ENCODE data around the gene PKNOX2. TPM values are rescaled to one million over a fixed set of nuclear protein-coding genes. Genes with fewer than 3 reads are reported as not detected.

The PKNOX2 gene
- polyA plus RNA-seq, 1 experiment, result 0.02 TPM

GRCh38 chr11:125423247-125423849 is 258.8 kb downstream of the PKNOX2 start:
- H3K36me3 ChIP-seq (ENCODE audit: control insufficient read depth, insufficient read depth, low read length), result no peaks in the 10 kb centered on the region
- DNase-seq (ENCODE audit: low read depth), result no peak
- H3K4me3 ChIP-seq (ENCODE audit: low read depth, low read length), result no peak overlapping the region
- POLR2A ChIA-PET, result no interaction called here
- peak; percentile 34; the same call in 1 of the 2 replicates for TF ChIP-seq CTCF (IDR thresholded peaks at IDR 0.05; ENCODE audit: insufficient read depth, low read depth, low read length)
- H3K27me3 ChIP-seq (ENCODE audit: control insufficient read depth, insufficient read depth, low read length), result peaks cover 10% of the 10 kb centered on the region
- CTCF ChIA-PET, result interaction anchor here (1.0 to 2.5 kb wide), 7 partner anchors 9 to 37 kb away, joined by 3 to 13 read pairs (median 5); no protein-coding TSS in a partner anchor

- H3K4me3 ChIP-seq (ENCODE audit: low read depth, low read length), result no peak overlapping the region
- CTCF ChIA-PET, result no interaction called here
- DNase-seq (ENCODE audit: low read depth), result no peak
Observed at GRCh38 chr11:125425601-125426000, 261.1 kb downstream of the PKNOX2 start.

GRCh38 chr11:125426818-125427528 is 262.4 kb downstream of the PKNOX2 start:
- Histone ChIP-seq H3K36me3 (ENCODE audit: control insufficient read depth, insufficient read depth, low read length) (no peaks in the 10 kb centered on the region), H3K27me3 (ENCODE audit: control insufficient read depth, insufficient read depth, low read length) (peaks cover 8% of the 10 kb centered on the region), H3K4me3 (ENCODE audit: low read depth, low read length) (no peak overlapping the region)
- ChIA-PET CTCF (interaction anchor here (1.2 to 4.4 kb wide), 3 partner anchors 13 to 336 kb away, joined by 4 to 19 read pairs (median 18); no protein-coding TSS in a partner anchor), POLR2A (no interaction called here)
- no peak for DNase-seq (ENCODE audit: low read depth)
- TF ChIP-seq CTCF (IDR thresholded peaks at IDR 0.05; ENCODE audit: insufficient read depth, low read depth, low read length), result no peak

More at GRCh38 chr11:125425601-125426000, 261.1 kb downstream of the PKNOX2 start:
- Histone ChIP-seq H3K36me3 (ENCODE audit: control insufficient read depth, insufficient read depth, low read length) (no peaks in the 10 kb centered on the region), H3K27me3 (ENCODE audit: control insufficient read depth, insufficient read depth, low read length) (peaks cover 8% of the 10 kb centered on the region)
- POLR2A ChIA-PET, result no interaction called here
- TF ChIP-seq CTCF (IDR thresholded peaks at IDR 0.05; ENCODE audit: insufficient read depth, low read depth, low read length), result no peak

GRCh38 chr11:125428486-125429173 is 264.1 kb downstream of the PKNOX2 start:
- no peak for TF ChIP-seq CTCF (IDR thresholded peaks at IDR 0.05; ENCODE audit: insufficient read depth, low read depth, low read length)
- no peak overlapping the region for H3K4me3 ChIP-seq (ENCODE audit: low read depth, low read length)
- POLR2A ChIA-PET, result no interaction called here
- H3K36me3 ChIP-seq (ENCODE audit: control insufficient read depth, insufficient read depth, low read length), result no peaks in the 10 kb centered on the region
- CTCF ChIA-PET, result interaction anchor here (0.7 to 4.4 kb wide), 29 partner anchors 10 to 587 kb away, joined by 3 to 23 read pairs (median 5); no protein-coding TSS in a partner anchor
- DNase-seq (ENCODE audit: low read depth), result no peak
- peaks cover 8% of the 10 kb centered on the region for H3K27me3 ChIP-seq (ENCODE audit: control insufficient read depth, insufficient read depth, low read length)

- no peaks in the 10 kb centered on the region for H3K36me3 ChIP-seq (ENCODE audit: control insufficient read depth, insufficient read depth, low read length)
- no peak for DNase-seq (ENCODE audit: low read depth)
- CTCF ChIA-PET, result interaction anchor here (0.6 to 4.4 kb wide), 29 partner anchors 10 to 588 kb away, joined by 3 to 23 read pairs (median 5); no protein-coding TSS in a partner anchor
- no peak overlapping the region for H3K4me3 ChIP-seq (ENCODE audit: low read depth, low read length)
- POLR2A ChIA-PET, result no interaction called here
- H3K27me3 ChIP-seq (ENCODE audit: control insufficient read depth, insufficient read depth, low read length), result peaks cover 10% of the 10 kb centered on the region
- peak; percentile 83 for TF ChIP-seq CTCF (IDR thresholded peaks at IDR 0.05; ENCODE audit: insufficient read depth, low read depth, low read length)
Observed at GRCh38 chr11:125429174-125429707, 264.7 kb downstream of the PKNOX2 start.

Measured in BJ (cell line).